Mononuclear cell (primary cell): ENCODE measurements around the gene DUS3L. TPM values are rescaled to one million over a fixed set of nuclear protein-coding genes. Genes with fewer than 3 reads are reported as not detected.
"Not testable (repeated sequence)": the region's sequence is repeated elsewhere in the genome, so short reads cannot be mapped to it uniquely, and the experiment has no call there.

Source experiments
- H3K27me3 ChIP-seq: 2 replicates; pipeline ENCODE4 v1.6.0; 2011; ENCODE audit warnings: low read length, control low read depth; ENCODE audit not compliant: insufficient read depth
- H3K4me1 ChIP-seq: 2 replicates; pipeline ENCODE4 v1.5.1; 2011; ENCODE audit warnings: mild to moderate bottlenecking, low read length, control low read depth; ENCODE audit not compliant: insufficient read depth
- H3K4me3 ChIP-seq: 2 replicates; pipeline ENCODE4 v1.5.1; 2011; ENCODE audit warnings: mild to moderate bottlenecking, low read length, moderate library complexity
- H3K9me3 ChIP-seq: 2 replicates; pipeline ENCODE4 v1.5.1; 2011; ENCODE audit warnings: low read depth, mild to moderate bottlenecking, control low read depth, low read length
- total RNA-seq: library from RNA; depleted of rRNA; stranded (reverse); fragments of >200 nt; gene quantifications from one replicate; pipeline ENCODE4 v1.2.3, GENCODE V29; 2012

The DUS3L gene
- total RNA-seq, 1 donor: 42.8 TPM

GRCh38 chr19:5793188-5793587 lies 2.2 kb upstream of the DUS3L start:
- H3K27me3 ChIP-seq: no peaks in the 10 kb centered on the region
- H3K4me1 ChIP-seq: peaks cover 10% of the 10 kb centered on the region
- no peaks in the 10 kb centered on the region for H3K9me3 ChIP-seq
- H3K4me3 ChIP-seq: no peak overlapping the region

GRCh38 chr19:5792224-5792623 lies 1.3 kb upstream of the DUS3L start:
- Histone ChIP-seq H3K4me3 (no peak overlapping the region), H3K27me3 (no peaks in the 10 kb centered on the region), H3K4me1 (peaks cover 10% of the 10 kb centered on the region), H3K9me3 (no peaks in the 10 kb centered on the region)

- Histone ChIP-seq H3K4me1 (peaks cover 10% of the 10 kb centered on the region), H3K27me3 (no peaks in the 10 kb centered on the region), H3K9me3 (no peaks in the 10 kb centered on the region), H3K4me3 (peak overlapping the region; percentile 65)
These were observed 941 bp downstream of the DUS3L start for GRCh38 chr19:5789886-5790558.

GRCh38 chr19:5789351-5789761 lies 1.6 kb downstream of the DUS3L start:
- Histone ChIP-seq H3K4me1 (peaks cover 10% of the 10 kb centered on the region), H3K4me3 (no peak overlapping the region), H3K9me3 (no peaks in the 10 kb centered on the region), H3K27me3 (no peaks in the 10 kb centered on the region)

GRCh38 chr19:5788422-5788821 lies 2.5 kb downstream of the DUS3L start:
- Histone ChIP-seq H3K27me3 (no peaks in the 10 kb centered on the region), H3K4me1 (peaks cover 10% of the 10 kb centered on the region), H3K4me3 (no peak overlapping the region), H3K9me3 (no peaks in the 10 kb centered on the region)

- Histone ChIP-seq H3K4me1 (peaks cover 10% of the 10 kb centered on the region), H3K9me3 (no peaks in the 10 kb centered on the region), H3K4me3 (no peak overlapping the region), H3K27me3 (no peaks in the 10 kb centered on the region)
These were observed 3.4 kb downstream of the DUS3L start for GRCh38 chr19:5787409-5788182.

- Histone ChIP-seq H3K27me3 (no peaks in the 10 kb centered on the region), H3K4me3 (no peak overlapping the region), H3K4me1 (peaks cover 10% of the 10 kb centered on the region), H3K9me3 (no peaks in the 10 kb centered on the region)
These were observed 4.2 kb downstream of the DUS3L start for GRCh38 chr19:5786593-5787408.

- Histone ChIP-seq H3K4me3 (no peak overlapping the region), H3K4me1 (peaks cover 9% of the 10 kb centered on the region), H3K9me3 (no peaks in the 10 kb centered on the region), H3K27me3 (no peaks in the 10 kb centered on the region)
These were observed 5.5 kb downstream of the DUS3L start for GRCh38 chr19:5785423-5785822.

- H3K4me3 ChIP-seq: no peak within 1 kb of the TSS
- H3K27me3 ChIP-seq: no peaks in the 10 kb centered on the region
- H3K4me1 ChIP-seq: peaks cover 1% of the 10 kb centered on the region
- no peaks in the 10 kb centered on the region for H3K9me3 ChIP-seq
These were observed 6.3 kb downstream of the DUS3L start, which contains the start of gene PRR22 for GRCh38 chr19:5784581-5785147. Gene PRR22 (minus strand): TSS chr19:5784746. CDS start chr19:5784660, 86 bp downstream.

GRCh38 chr19:5782945-5783919 lies 7.7 kb downstream of the DUS3L start:
- no peak overlapping the region for H3K4me3 ChIP-seq
- H3K4me1 ChIP-seq: no peaks in the 10 kb centered on the region
- no peaks in the 10 kb centered on the region for H3K27me3 ChIP-seq

GRCh38 chr19:5782322-5782721 lies 8.6 kb downstream of the DUS3L start:
- Histone ChIP-seq H3K4me3 (no peak overlapping the region), H3K9me3 (no peaks in the 10 kb centered on the region), H3K4me1 (no peaks in the 10 kb centered on the region), H3K27me3 (no peaks in the 10 kb centered on the region)

More at GRCh38 chr19:5782945-5783919, 7.7 kb downstream of the DUS3L start:
- no peaks in the 10 kb centered on the region for H3K9me3 ChIP-seq

GRCh38 chr19:5780916-5781315 lies 10.0 kb downstream of the DUS3L start:
- not testable (repeated sequence) for H3K4me1 ChIP-seq, H3K9me3 ChIP-seq, H3K4me3 ChIP-seq, H3K27me3 ChIP-seq

- no peak overlapping the region for H3K4me3 ChIP-seq
- no peaks in the 10 kb centered on the region for H3K4me1 ChIP-seq
- no peaks in the 10 kb centered on the region for H3K9me3 ChIP-seq
- no peaks in the 10 kb centered on the region for H3K27me3 ChIP-seq
These were observed 12.6 kb downstream of the DUS3L start for GRCh38 chr19:5778402-5778801.
